ENCODE results near the gene LAMB3. TPM values are rescaled to one million over a fixed set of nuclear protein-coding genes. Genes with fewer than 3 reads are reported as not detected.

The LAMB3 gene
- polyA plus RNA-seq, 1 donor (not counting 4 experiments of a cell fraction or from before 2014, with no cell fraction given), result 659 TPM

DNA sequence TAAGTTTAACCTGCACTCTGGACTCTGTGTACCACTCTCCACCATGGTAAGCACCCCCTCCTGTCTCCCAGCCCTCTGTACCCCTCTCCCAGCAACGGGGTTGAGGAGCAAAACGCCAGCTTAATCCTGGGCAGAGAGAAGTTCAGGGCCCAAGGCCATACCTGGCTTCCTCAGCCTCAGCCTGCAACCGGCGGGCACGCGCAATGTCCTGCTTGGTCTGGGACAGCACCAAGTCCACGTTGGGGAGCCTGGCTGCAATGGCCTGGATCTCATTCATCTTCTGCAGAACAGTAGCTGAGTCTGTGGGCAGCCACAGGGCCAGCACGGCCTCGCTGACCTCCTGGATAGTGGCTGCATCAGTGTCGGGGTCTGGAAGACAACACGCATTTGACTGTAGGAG, 33.9 kb downstream of the LAMB3 start:
- H4K20me1 ChIP-seq (ENCODE audit: control insufficient read depth, extremely low read depth, insufficient read depth, low read length), result peaks cover 84% of the 10 kb centered on the region
- TF ChIP-seq EZH2 (IDR thresholded peaks at IDR 0.05; ENCODE audit: low read length), result no peak
- TF ChIP-seq, protein P1, sequence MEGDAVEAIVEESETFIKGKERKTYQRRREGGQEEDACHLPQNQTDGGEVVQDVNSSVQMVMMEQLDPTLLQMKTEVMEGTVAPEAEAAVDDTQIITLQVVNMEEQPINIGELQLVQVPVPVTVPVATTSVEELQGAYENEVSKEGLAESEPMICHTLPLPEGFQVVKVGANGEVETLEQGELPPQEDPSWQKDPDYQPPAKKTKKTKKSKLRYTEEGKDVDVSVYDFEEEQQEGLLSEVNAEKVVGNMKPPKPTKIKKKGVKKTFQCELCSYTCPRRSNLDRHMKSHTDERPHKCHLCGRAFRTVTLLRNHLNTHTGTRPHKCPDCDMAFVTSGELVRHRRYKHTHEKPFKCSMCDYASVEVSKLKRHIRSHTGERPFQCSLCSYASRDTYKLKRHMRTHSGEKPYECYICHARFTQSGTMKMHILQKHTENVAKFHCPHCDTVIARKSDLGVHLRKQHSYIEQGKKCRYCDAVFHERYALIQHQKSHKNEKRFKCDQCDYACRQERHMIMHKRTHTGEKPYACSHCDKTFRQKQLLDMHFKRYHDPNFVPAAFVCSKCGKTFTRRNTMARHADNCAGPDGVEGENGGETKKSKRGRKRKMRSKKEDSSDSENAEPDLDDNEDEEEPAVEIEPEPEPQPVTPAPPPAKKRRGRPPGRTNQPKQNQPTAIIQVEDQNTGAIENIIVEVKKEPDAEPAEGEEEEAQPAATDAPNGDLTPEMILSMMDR (optimal IDR thresholded peaks at IDR 0.05 in 1 of 3, IDR thresholded peaks at IDR 0.05 in 1 of 3, conservative IDR thresholded peaks at IDR 0.05 in 1 of 3; ENCODE audit: extremely low read depth in 1 of 3, insufficient read depth in 2 of 3, low read length in 3 of 3), result no peak
- peak; percentile 33 for DNase-seq (ENCODE audit: low read depth, low spot score)
- H3K79me2 ChIP-seq (ENCODE audit: control insufficient read depth, insufficient read depth, low read length), result no peaks in the 10 kb centered on the region
- dilution Hi-C loops (cut with MboI; ENCODE audit: extremely low pct_ligation_motif_present, low sequenced_read_pairs), result no loop called here
- H3K27me3 ChIP-seq (ENCODE audit: control insufficient read depth, extremely low read depth, insufficient read depth, low read length), result no peaks in the 10 kb centered on the region
- H3K27ac ChIP-seq (ENCODE audit: control insufficient read depth, insufficient read depth, low read length), result no peak overlapping the region
- H3K4me1 ChIP-seq (ENCODE audit: control insufficient read depth, extremely low read depth, insufficient read depth, low read length), result no peaks in the 10 kb centered on the region
- H3K36me3 ChIP-seq (ENCODE audit: control insufficient read depth in 2 of 2, extremely low read depth in 1 of 2, insufficient read depth in 2 of 2, low read length in 2 of 2), result peaks cover 72 to 94% of the 10 kb centered on the region in 2 experiments
- FAIRE-seq, result no peak
- H3K4me3 ChIP-seq (ENCODE audit: control insufficient read depth in 2 of 3, extremely low read depth in 1 of 3, insufficient read depth in 2 of 3, low read depth in 1 of 3, low read length in 3 of 3), result no peak overlapping the region
- H3K9me3 ChIP-seq (ENCODE audit: control insufficient read depth, low read depth, low read length), result no peaks in the 10 kb centered on the region
- no peaks in the 10 kb centered on the region for H3K9me1 ChIP-seq (ENCODE audit: control insufficient read depth, extremely low read depth, insufficient read depth, low read length)
- H2AFZ ChIP-seq (ENCODE audit: control insufficient read depth, low read length), result no peak overlapping the region
- H3K9ac ChIP-seq (ENCODE audit: control insufficient read depth, extremely low read depth, insufficient read depth, low read length), result no peak overlapping the region
- no peak overlapping the region for H3K4me2 ChIP-seq (ENCODE audit: control insufficient read depth, extremely low read depth, insufficient read depth, low read depth, low read length)

DNA sequence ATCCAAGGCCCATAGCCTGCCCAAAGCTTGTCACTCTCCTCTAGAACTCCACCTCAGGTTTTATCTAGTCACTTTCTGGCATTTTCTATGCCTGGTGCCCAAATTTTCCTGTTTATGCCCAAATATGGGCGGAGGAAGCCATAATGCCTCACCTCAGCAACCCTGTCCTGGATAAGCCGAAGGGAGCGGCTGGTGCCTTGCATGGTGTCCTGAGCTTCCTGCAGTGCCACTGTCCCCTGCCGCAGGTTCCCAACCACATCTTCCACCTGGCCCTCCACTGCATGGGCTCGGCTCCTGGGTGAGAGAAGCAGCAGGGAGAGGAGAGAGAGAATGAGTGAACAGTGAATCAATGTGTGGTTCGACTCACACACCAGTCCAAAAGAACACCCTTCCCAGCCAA, 34.5 kb downstream of the LAMB3 start:
- FAIRE-seq, result peak; percentile 52
- H2AFZ ChIP-seq (ENCODE audit: control insufficient read depth, low read length), result no peak overlapping the region
- peaks cover 67 to 88% of the 10 kb centered on the region in 2 experiments for H3K36me3 ChIP-seq (ENCODE audit: control insufficient read depth in 2 of 2, extremely low read depth in 1 of 2, insufficient read depth in 2 of 2, low read length in 2 of 2)
- H3K4me2 ChIP-seq (ENCODE audit: control insufficient read depth, extremely low read depth, insufficient read depth, low read depth, low read length), result no peak overlapping the region
- dilution Hi-C loops (cut with MboI; ENCODE audit: extremely low pct_ligation_motif_present, low sequenced_read_pairs), result no loop called here
- H3K27ac ChIP-seq (ENCODE audit: control insufficient read depth, insufficient read depth, low read length), result no peak overlapping the region
- TF ChIP-seq, protein P1 (optimal IDR thresholded peaks at IDR 0.05 in 1 of 3, IDR thresholded peaks at IDR 0.05 in 1 of 3, conservative IDR thresholded peaks at IDR 0.05 in 1 of 3; ENCODE audit: extremely low read depth in 1 of 3, insufficient read depth in 2 of 3, low read length in 3 of 3), result no peak
- TF ChIP-seq EZH2 (IDR thresholded peaks at IDR 0.05; ENCODE audit: low read length), result no peak
- H3K9me3 ChIP-seq (ENCODE audit: control insufficient read depth, low read depth, low read length), result no peaks in the 10 kb centered on the region
- H3K79me2 ChIP-seq (ENCODE audit: control insufficient read depth, insufficient read depth, low read length), result no peaks in the 10 kb centered on the region
- H3K9me1 ChIP-seq (ENCODE audit: control insufficient read depth, extremely low read depth, insufficient read depth, low read length), result peaks cover 2% of the 10 kb centered on the region
- DNase-seq (ENCODE audit: low read depth, low spot score), result peak; percentile 38
- no peaks in the 10 kb centered on the region for H3K4me1 ChIP-seq (ENCODE audit: control insufficient read depth, extremely low read depth, insufficient read depth, low read length)
- H3K4me3 ChIP-seq (ENCODE audit: control insufficient read depth in 2 of 3, extremely low read depth in 1 of 3, insufficient read depth in 2 of 3, low read depth in 1 of 3, low read length in 3 of 3), result no peak overlapping the region
- peaks cover 79% of the 10 kb centered on the region for H4K20me1 ChIP-seq (ENCODE audit: control insufficient read depth, extremely low read depth, insufficient read depth, low read length)
- no peak overlapping the region for H3K9ac ChIP-seq (ENCODE audit: control insufficient read depth, extremely low read depth, insufficient read depth, low read length)
- no peaks in the 10 kb centered on the region for H3K27me3 ChIP-seq (ENCODE audit: control insufficient read depth, extremely low read depth, insufficient read depth, low read length)

Data from keratinocyte (primary cell).